HL-60/S4 treated with retinoic acid at 250 ng/mL for 4 days and 3 days (cell line): ENCODE data around the gene ST6GALNAC3.
"Not testable (repeated sequence)": the region's sequence is repeated elsewhere in the genome, so short reads cannot be mapped to it uniquely, and the experiment has no call there.

Experiments used
- in situ Hi-C: fragments of 300-500 bp; cut with MboI; formaldehyde crosslinking; loops from 2 replicates; pipeline ENCODE4 v1.7.0; 2022; ENCODE audit warnings: low sequenced_read_pairs

ST6GALNAC3 gene

DNA sequence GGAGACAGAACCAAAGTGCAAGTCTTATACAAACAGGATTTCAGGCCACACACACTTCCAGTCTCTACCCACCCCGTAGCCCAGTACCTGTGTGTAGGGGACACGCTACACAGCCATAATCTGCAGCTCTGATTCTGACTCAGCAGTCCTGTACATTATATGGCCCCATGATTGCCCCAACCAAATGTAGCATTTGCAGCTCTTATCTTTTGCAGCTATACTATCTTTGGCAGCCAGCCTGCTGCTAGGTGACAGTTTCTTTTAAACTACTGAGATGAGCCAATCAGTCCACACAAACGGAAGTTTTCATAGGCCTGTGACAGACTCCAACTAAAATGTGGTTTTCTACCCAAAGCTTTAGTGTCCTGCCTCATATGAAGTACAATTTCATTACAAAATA, 533.2 kb downstream of the ST6GALNAC3 start:
- in situ Hi-C loops, result no loop called here

GRCh38 chr1:76611770-76612445, 537.4 kb downstream of the ST6GALNAC3 start:
- in situ Hi-C loops, result no loop called here

DNA sequence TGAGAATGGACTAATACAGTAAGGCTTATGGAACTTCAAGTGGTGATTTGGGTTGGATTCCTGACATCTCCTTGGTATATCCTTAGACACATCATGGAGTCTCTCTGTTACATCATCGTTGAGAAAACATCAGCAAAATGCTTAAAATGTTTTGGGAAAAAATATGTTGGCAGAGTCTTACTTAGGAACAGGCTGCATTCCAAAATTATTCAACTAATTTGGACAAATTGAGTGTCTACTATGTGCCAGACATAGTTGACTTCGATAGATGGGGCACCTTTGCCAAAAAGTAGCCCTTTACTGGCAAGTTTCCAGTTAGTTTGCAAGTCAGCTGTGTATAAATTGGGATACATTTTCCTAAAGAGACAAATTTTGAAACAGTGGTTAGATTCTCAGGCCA, 539.3 kb downstream of the ST6GALNAC3 start:
- in situ Hi-C loops, result no loop called here

DNA sequence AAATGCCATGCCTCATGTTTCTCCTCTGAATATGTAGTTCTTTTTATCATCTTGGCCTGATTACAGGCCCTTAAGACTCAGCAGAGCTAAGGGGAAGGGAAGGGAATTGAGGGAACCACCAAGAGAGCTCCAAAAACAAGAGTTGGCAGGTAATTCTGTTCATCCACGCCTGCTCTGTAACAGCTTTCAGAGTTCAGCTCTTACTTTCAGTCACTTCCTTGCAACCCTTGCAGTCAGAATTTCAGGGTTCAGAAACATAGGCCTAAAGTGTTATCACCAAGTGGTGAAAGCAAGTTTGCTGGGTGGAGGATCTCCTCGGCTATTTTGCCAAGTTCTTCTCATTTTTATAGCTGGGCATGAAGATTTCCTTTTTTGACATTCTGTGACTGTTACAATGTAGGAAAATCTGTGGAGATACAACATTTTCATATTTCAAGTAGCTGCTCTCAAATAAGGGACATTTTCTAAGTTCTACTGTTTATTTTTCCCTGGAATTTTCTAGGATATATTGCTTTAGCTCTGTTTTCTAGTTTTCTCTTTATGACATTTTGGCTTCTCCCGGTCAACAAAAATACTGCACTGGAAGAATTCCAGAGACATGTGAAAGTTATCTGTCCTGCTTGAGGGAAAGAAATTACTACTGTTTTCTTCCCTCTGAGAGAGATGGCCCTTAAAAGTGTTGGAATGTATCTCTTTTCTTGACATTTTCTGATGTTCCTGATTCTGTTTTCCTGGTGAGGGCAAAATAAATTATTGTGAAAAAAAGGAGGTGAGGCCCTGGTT, 540.9 kb downstream of the ST6GALNAC3 start:
- in situ Hi-C loops, result no loop called here

DNA sequence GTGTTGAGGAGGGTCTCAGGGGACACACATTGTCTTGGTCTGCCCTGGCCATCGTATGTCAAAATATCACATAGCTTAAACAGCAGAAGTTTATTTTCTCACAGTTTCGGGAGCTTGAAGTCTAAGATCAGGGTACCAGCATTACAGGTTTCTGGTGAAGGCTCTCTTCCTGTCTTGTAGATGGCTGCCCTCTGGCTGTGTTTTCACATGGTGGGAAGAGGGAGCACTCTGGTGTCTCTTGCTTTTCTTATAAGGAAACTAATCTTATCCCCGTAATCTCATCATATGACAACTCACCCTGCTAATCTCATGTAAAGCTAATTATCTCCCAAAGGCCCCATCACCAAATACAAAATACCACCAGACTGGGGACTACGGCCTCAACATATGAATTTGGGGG, 545.8 kb downstream of the ST6GALNAC3 start:
- in situ Hi-C loops, result no loop called here

DNA sequence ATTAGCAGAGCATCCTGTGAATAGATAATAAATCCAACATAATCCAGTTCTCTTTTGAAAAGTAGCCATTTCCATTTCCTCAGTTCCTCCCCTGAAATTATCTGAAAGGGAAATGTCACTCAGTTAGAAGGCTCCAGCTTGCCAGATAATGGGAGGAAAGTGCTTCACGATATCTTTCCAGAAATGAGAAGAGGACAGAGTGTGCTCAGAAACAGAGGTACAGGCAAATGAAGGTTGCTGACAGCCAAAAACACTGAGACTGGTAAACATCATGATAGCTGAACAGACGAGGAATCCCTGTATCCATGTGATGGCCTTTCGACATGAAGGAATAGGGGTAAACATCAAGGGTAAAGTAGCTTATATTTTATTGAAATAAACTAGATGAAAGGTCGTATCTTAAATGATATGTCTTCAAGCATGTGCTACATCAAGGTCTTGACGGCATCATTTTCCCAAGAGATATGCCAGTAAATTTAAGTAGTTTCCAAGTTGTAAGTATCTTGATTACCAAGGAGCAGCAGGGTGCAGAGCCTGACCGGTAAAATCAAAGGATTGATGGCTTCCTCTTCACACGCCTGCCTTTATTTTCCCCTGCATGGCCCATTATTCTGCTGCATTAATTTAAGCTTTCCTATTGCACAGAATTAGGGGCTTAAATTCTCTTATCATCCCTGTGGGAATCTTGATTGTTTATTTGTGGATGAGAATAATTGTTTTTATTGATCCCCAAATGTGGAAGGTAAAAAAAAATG, 548.4 kb downstream of the ST6GALNAC3 start:
- in situ Hi-C loops, result no loop called here

DNA sequence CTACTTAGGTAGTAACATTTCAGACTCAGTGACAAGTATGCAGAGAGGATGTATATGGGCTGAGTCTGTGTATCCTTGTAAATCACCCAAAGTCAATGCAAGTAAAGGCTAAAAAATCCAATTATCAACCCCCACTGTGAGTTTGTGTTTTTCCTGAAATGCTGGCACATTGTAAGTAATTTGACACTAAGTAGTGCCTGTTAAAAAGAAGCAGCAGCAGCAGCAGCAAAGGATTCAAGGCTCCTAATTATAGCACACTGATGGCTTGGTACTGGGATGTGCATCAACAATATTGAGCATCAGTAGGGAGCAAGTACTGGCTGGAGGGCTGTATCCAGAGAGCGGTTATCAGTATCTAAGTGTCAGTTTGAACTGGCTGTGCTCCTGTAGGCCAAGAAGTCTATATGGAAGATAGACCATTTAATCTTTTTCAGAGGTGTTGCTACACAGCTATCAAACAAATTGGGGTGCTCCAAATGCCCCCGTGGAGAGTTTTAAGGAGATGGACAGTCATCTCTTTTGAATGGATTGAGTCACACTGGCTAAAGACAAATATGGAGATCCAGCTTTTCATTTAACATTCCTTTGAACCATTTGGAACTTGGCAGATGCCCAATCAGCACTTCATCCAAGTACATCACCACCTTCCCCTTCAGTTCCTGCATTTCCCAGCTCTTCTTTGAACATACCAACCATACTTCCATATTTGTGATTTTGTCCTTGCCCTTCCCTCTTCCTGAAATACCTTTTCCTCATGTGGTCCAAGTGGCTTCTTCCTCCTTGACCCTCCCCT, 551.5 kb downstream of the ST6GALNAC3 start:
- in situ Hi-C loops, result no loop called here

DNA sequence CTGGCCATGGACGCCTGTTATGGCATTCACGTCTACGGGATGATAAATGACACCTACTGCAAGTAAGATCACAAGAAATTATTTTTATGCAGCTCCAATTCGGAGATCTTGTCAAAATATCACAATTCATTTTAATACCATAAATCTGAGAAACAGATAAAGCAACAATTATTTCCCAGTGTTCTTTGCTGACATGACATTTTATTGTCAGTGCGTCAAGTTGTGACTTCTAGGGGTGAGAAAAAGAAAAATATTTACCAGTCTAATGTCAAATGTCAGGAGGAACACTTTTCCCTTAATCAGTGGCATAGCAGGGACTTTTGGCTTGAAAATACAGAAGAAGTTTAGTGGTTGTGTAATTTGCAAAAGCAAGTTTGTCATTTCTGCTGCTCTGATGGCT, 553.0 kb downstream of the ST6GALNAC3 start:
- in situ Hi-C loops, result no loop called here

GRCh38 chr1:76627901-76628300, 553.4 kb downstream of the ST6GALNAC3 start:
- in situ Hi-C loops, result no loop called here

DNA sequence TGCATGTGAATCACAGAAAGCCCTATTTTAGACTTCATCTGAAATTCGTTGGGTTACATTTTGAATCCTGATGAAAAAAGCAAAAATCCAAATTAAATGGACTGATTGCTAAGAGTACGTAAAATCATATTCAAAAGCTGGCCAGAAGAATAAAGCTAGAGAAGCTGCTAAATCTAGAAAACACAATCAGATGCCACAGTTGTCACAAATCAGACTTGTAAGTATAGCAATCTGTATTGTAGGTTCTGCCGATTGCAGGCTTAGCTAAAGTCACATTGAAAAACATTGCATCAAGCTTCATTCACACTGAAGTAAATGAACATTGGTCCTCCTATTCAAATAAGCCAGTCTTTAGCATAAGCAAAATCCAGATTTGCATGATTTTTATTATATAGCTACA, 557.6 kb downstream of the ST6GALNAC3 start:
- in situ Hi-C loops, result no loop called here

DNA sequence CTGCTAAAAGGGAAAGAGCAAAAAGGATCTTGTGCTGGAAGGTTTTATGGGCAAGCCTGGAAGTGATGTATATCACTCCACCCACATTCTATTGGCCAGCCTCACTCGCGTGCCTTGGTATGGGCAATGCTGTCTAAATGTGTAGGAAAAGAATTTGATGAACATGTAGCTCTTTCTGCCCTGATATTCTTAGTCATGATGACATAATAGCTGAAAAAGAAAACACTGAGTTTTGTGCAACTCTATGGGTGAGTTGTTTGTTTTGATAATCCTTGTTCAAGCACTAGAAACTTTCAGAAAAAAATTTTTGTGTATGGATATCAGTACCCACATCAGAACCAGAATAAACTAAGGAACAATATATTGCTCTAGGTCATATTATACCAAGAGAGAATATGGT, 561.2 kb downstream of the ST6GALNAC3 start:
- in situ Hi-C loops, result no loop called here

GRCh38 chr1:76639181-76639580, 564.6 kb downstream of the ST6GALNAC3 start:
- in situ Hi-C loops, result no loop called here

DNA sequence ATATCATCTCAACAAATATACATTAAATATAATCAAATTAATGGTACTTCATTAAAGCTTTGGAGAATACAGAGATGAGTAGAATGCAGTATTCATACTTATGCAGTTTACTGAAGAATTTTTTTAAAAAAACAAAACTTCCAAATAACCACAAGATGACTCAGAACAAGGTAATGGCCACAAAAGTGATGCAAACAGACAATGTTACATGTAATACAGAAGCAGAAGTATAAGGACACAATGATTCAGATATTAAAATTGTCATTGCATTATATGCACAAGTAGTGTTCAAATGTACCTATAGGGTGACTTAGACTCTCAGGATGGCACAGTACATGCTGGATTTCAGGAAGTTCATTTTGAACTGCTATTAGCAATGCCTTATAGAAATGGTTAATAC, 565.5 kb downstream of the ST6GALNAC3 start:
- in situ Hi-C loops, result no loop called here

- in situ Hi-C loops, result no loop called here
Measured at GRCh38 chr1:76640723-76641122, 566.2 kb downstream of the ST6GALNAC3 start.

DNA sequence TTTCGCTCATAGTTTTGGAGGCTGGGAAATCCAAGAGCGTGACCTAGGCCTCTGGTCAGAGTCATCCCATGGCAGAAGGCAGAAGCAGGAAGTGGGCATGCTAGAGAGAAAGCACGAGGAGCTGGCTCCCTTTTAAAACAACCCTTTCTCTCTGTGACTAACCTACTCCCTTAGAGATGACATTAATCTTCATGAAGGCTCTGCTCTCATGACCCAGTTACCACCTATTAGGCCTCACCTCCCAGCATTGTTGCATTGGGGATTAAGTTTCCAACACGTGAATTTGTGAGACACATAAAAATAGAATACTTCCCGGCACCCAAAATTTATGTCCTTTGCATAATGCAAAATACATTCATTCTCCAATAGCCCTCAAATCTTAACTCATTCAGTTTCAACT, 569.6 kb downstream of the ST6GALNAC3 start:
- in situ Hi-C loops, result no loop called here

DNA sequence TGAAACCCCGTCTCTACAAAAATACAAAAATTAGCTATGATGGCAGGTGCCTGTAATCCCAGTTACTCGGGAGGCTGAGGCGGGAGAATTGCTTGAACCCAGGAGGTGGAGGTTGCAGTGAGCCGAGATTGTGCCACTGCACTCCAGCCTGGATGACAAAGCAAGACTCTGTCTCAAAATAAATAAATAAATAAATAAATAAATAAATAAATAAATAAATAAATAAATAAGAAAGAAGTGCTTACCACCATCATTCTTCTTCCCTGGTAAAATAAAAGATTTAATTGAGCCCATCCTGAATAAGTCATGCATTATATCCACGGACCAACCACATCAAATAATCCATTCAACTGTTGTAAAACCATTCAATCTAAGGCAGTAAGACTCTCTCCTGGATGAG, 578.3 kb downstream of the ST6GALNAC3 start:
- in situ Hi-C loops, result not testable (repeated sequence)

- in situ Hi-C loops, result no loop called here
Measured at GRCh38 chr1:76657623-76658022, 583.1 kb downstream of the ST6GALNAC3 start.

DNA sequence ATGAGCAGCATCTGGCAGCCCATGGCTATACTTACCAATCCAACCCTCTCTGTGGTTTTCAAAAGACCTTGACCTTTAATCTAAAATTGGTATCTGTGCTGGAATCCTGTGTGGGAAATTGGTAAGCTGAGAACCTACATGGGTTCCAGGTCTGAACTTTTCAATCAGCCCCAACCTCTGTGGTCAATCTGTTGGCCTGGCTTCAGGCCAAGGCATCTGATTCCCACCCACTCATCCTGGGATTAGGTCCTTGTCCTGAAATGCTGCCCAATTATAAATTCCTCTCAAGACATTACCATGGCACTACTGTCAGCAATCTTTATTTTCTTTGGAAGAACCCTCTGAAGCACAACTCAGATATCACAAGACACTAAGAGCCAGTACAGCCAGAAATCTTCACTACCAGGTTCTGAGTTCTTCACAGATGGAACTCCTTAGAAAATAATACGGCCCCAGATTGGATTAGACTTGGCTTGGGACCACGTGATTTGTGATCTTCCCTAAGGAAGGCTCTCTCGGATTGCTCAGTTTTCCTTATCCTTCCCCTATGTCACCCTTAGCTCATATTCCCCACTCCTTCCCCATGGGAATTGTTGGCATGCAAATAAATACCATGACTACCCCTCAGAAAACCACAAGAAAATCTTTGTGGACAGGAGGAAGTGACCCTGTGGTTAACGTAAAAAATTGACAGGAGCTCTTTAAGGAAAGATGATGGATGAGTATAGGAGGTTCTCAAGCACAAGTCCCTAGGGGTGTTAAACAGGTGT, 584.8 kb downstream of the ST6GALNAC3 start:
- in situ Hi-C loops, result no loop called here

DNA sequence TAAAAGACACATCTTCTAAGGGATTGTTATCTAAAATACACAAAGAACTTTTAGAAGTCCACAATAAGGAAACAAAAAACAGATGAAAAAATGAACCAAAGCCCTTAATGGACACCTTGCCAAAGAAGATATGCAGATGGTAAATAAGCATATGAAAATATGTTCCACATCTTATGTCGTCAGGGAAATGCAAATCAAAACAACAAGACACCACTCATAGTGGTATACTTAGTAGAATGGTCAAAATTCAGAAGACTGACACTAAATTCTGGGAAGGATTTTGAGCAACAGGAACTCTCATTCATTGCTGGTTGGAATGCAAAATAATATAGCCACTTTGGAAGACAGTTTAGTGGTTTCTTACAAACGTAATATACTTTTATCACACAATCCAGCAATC, 587.0 kb downstream of the ST6GALNAC3 start:
- in situ Hi-C loops, result no loop called here

DNA sequence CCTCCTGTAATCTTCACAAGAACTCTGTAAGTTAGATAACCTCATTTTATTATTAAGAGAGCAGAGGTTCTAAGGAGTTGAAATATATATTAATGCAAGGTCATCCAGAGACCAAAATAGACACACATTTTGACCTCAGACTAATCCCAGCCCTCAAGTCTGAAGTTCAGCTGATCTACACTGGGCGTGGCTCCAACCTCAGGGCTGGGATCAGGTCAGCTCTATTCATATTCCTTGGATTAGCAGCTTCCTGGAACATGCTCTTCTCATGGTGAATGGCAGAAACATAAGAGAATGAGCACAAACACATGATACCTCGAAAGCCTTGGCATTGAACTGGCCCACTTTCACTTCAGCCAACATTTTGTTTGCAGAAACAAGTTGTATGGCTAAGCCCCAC, 592.0 kb downstream of the ST6GALNAC3 start:
- in situ Hi-C loops, result no loop called here
